Uterus (tissue), 2 donors: Measurements from ENCODE around the gene COL4A2.

Source experiments
- CTCF ChIP-seq, 4 experiments: fragments of 200-600 bp in 2 of 4; fragments of 450-650 bp in 2 of 4; sonication (generic) in 2 of 4; IDR thresholded peaks; one replicate each; pipeline ENCODE4 v1.5.1; 2016 to 2019; ENCODE audit warnings: antibody characterized with exemption in 4 of 4, mild to moderate bottlenecking in 2 of 4, moderate library complexity in 1 of 4
- POLR2A ChIP-seq, 2 donors: fragments of 450-650 bp; IDR thresholded peaks; one replicate each; pipeline ENCODE4 v1.6.1; 2016; ENCODE audit warnings: antibody characterized with exemption in 2 of 2, mild to moderate bottlenecking in 1 of 2, moderate library complexity in 1 of 2

DNA sequence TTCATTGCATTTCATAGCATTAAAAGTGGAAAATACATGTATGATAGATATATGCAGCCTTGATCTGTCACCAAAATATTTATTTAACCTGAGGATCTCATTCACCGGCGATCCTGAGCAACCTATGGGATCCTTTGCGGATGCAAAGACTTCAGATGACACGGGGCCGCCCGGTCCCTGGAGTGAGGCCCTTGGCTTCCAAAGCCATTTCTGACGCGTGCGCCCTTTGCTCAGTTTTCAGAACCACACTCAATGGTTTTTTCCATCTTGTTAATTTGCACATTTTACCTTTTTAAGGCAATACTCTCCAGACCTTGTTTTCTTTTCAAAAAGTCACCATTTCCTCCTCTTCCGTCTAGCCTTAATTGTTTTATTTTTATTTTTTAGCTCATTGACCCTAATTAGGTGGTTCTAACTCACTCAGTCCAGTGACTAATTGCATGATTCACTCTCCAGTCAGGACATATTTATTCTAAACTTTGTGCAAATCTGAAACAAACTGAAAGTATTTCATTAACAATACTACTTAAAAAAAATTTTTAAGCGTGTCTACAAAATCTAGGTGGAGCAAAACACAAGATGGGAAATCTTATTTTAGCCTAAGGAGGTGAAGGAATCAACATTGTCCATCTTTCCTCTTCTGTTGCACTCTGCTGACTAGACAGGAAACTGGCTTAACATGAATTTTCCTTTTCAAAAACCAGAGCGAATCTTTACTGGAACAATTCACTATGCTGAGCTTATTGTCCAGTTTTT, 48.0 kb upstream of the COL4A2 start:
- TF ChIP-seq CTCF (IDR thresholded peaks at IDR 0.05) = no peak
- TF ChIP-seq POLR2A (IDR thresholded peaks at IDR 0.05) = no peak
